ENCODE results near the gene CARNS1. TPM values are rescaled to one million over a fixed set of nuclear protein-coding genes. Genes with fewer than 3 reads are reported as not detected.

Gene CARNS1
- total and polyA plus RNA-seq, 10 of the 15 experiments (the other 5 are each of a cell fraction or from before 2014, with no cell fraction given), result 0.02 to 0.14 (median 0.10) TPM; not detected in 3

DNA sequence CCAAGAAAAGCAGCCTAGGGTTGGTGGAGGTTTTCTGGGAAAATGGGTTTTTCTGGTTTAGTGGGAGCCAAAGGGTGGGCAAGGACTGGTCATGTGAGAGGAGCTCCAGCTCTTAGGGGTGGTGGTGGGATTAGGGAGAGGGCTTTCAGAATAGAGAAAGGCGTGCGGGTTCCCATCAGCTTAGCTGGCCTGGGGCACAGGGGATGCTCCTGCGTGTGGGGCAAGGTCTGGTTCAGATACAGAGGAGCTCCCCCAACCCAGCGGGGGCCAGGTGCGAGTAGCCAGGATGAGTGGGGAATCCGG lies 52.9 kb downstream of the CARNS1 start:
- FAIRE-seq, result no peak
- H3K27me3 ChIP-seq (replicated peaks in 1 of 2; ENCODE audit: control insufficient read depth in 2 of 2, insufficient read depth in 2 of 2, low read length in 1 of 2), result no peaks in the 10 kb centered on the region
- ChIA-PET POLR2A (interaction anchor here (0.6 to 8.1 kb wide), 19 partner anchors 9 to 681 kb away, joined by 3 to 78 read pairs (median 6); partner anchors contain the start of genes AIP, PITPNM1, PPP1CA and PTPRCAP), RAD21 (ENCODE audit: unreplicated experiment) (interaction anchor here (0.7 to 5.5 kb wide), 16 partner anchors 17 to 123 kb away, joined by 3 to 72 read pairs (median 5); partner anchors contain the start of genes AIP, CDK2AP2, PITPNM1 and POLD4), SMC1A (ENCODE audit: uncharacterized antibody, unreplicated experiment) (interaction anchor here (0.9 to 5.2 kb wide), 12 partner anchors 8 to 146 kb away, joined by 3 to 46 read pairs (median 6); partner anchors contain the start of genes AIP, PITPNM1, PPP1CA and RAD9A), CTCF (interaction anchor here (0.7 to 5.1 kb wide), 17 partner anchors 9 to 180 kb away, joined by 3 to 36 read pairs (median 4); partner anchors contain the start of genes AIP, PITPNM1 and PPP1CA)
- H3K9me3 ChIP-seq (replicated peaks; ENCODE audit: control insufficient read depth, insufficient read depth, low read length), result no peaks in the 10 kb centered on the region
- 2% methylated on average over 6 of the region's 6 CpGs for WGBS (ENCODE audit: insufficient coverage, insufficient replicate concordance, low lambda C conversion rate, missing lambda C conversion rate)
- peak overlapping the region; percentile 98 for H3K4me2 ChIP-seq (ENCODE audit: control insufficient read depth, insufficient read depth)
- H3K4me3 ChIP-seq, result peak overlapping the region; percentile 86
- H4K20me1 ChIP-seq (ENCODE audit: control insufficient read depth, insufficient read depth), result no peaks in the 10 kb centered on the region
- ATAC-seq, result peak; percentile 14
- peaks cover 14% of the 10 kb centered on the region for H3K79me2 ChIP-seq (ENCODE audit: control insufficient read depth, insufficient read depth, low read length)
- TF ChIP-seq, protein P1, sequence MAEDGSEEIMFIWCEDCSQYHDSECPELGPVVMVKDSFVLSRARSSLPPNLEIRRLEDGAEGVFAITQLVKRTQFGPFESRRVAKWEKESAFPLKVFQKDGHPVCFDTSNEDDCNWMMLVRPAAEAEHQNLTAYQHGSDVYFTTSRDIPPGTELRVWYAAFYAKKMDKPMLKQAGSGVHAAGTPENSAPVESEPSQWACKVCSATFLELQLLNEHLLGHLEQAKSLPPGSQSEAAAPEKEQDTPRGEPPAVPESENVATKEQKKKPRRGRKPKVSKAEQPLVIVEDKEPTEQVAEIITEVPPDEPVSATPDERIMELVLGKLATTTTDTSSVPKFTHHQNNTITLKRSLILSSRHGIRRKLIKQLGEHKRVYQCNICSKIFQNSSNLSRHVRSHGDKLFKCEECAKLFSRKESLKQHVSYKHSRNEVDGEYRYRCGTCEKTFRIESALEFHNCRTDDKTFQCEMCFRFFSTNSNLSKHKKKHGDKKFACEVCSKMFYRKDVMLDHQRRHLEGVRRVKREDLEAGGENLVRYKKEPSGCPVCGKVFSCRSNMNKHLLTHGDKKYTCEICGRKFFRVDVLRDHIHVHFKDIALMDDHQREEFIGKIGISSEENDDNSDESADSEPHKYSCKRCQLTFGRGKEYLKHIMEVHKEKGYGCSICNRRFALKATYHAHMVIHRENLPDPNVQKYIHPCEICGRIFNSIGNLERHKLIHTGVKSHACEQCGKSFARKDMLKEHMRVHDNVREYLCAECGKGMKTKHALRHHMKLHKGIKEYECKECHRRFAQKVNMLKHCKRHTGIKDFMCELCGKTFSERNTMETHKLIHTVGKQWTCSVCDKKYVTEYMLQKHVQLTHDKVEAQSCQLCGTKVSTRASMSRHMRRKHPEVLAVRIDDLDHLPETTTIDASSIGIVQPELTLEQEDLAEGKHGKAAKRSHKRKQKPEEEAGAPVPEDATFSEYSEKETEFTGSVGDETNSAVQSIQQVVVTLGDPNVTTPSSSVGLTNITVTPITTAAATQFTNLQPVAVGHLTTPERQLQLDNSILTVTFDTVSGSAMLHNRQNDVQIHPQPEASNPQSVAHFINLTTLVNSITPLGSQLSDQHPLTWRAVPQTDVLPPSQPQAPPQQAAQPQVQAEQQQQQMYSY (CRISPR knock-in tag; IDR thresholded peaks at IDR 0.05), result no peak
- TF ChIP-seq PML (IDR thresholded peaks at IDR 0.05; ENCODE audit: low read length) (0 out of 2 replicates have a peak, but pooled peaks have one; percentile 27), GATAD2B (conservative IDR thresholded peaks at IDR 0.05; ENCODE audit: low read depth) (0 out of 2 replicates have a peak, but pooled peaks have one; percentile 11)
- H3K4me1 ChIP-seq (ENCODE audit: control insufficient read depth, insufficient read depth, low read length), result peaks cover 37% of the 10 kb centered on the region
- peak overlapping the region; percentile 85 for H3K9ac ChIP-seq (ENCODE audit: control insufficient read depth, insufficient read depth, low read length)
- intact Hi-C loops (cut with micrococcal nuclease; ENCODE audit: unreplicated experiment) (loop anchor here (2.0 kb wide), 2 partner anchors 32 to 68 kb away; partner anchors contain the start of genes PPP1CA and PTPRCAP), in situ Hi-C loops (cut with MboI) (no loop called here)
- BruUV-seq (replicated peaks), result no TSS peak
- peak overlapping the region; percentile 78 for H3K27ac ChIP-seq (ENCODE audit: control insufficient read depth, insufficient read depth)
- H3K36me3 ChIP-seq (ENCODE audit: control insufficient read depth in 2 of 2, insufficient read depth in 2 of 2, low read length in 1 of 2), result no peaks in the 10 kb centered on the region
- DNase-seq (ENCODE audit: low read depth, low spot score), result no peak
- peak overlapping the region; percentile 73; the same call in 1 of the 2 replicates for H2AFZ ChIP-seq (ENCODE audit: control insufficient read depth, low read depth, low read length)
